Measurements from ENCODE around the gene FLRT3.

Gene FLRT3

DNA sequence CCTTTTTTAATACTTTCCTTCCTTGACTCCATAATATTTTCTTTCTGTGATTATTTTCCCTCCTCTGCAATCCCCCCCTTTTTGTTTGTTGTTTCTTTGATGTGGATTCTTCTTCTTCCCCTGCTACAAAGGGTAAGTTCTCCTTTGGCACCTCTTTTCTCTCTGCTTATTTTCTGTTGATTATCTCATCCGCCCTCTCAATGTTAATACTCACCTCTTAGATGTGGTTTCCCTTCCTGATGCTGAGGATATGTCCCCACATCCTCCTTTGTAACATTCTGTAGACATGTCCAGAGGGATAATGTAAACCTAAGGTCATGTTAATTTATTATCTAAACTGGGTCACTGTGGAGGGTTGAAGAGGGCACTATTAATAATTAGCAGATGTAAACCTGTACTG lies 17.7 kb downstream of the FLRT3 start:
- DNase-seq (ENCODE audit: low spot score): peak; percentile 71

DNA sequence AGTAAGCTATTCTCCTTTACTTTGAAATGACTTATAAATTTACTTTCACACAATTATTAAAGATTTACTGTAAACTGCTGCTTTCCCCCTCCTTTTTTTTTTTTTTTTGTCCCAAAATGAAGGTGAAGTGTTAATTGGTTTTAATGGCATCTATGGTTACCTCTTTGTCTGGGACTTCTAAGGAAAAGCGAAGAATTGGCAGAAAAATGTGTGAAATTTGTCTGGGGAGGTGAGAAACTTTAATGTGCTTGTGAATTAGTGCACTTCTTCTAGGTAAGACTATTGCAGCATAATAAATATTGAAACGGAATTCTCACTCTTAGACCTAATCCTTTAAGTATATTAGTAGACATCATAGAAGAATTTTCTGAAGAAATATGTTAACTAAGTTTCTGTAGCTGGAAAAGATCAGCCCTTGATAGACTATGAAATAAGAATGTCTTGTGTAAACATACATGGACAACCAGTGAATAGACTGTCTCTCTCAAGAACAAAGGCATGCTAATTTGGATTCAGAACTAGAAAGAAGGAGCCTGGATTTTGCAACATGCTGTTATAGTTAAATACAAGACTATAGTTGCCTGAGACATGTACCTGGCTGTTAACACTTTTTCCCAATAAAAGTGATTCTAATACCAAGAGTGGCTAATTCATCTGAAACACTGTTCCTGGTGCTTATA lies 23.9 kb downstream of the FLRT3 start:
- DNase-seq (ENCODE audit: low spot score): no peak

- DNase-seq (ENCODE audit: low spot score): no peak
These were observed 25.4 kb downstream of the FLRT3 start for GRCh38 chr20:14312001-14312400.

DNA sequence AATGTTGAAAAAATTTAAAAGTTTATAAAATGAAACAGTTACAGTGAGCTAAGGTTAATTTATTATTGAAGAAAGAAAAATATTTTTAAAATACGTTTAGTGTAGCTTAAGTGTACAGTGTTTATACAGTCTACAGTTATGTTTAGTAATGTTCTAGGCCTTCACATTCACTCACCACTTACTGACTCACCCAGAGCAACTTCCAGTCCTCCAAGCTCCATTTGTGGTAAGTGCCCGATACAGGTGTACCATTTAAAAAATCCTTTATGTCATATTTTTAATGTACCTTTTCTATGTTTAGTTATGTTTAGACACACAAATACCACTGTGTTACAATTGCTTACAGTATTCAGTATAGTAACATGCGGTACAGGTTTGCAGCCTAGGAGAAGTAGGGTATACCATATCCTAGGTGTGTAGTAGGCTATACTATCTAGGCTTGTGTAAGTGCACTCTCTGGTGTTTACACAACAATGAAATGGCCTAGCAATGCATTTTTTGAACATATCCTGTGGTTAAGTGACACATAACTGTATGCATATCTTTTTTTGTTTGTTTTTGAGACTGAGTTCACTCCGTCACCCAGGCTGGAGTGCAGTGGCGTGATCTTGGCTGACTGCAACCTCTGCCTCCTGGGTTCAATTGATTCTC lies 26.3 kb downstream of the FLRT3 start:
- no peak for DNase-seq (ENCODE audit: low spot score)

DNA sequence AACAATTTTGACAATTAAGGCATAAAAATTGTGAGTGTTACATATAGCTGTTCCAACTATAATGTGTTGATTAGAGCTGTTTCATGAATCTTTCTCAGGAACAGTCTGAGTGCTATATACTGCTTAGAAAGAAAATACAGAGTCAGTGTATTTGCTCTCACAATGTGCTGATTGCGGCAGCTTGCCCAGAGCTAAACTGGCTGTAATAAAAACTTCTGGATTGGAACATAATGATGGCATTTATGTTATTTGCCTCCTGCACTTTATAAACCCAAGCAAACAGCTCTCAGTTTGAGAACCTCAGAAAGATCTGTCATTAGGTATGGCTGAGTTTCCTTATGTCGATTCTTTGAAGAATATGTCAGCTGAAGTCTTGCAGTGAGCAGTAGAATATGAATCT lies 29.5 kb downstream of the FLRT3 start:
- DNase-seq (ENCODE audit: low spot score): no peak

DNA sequence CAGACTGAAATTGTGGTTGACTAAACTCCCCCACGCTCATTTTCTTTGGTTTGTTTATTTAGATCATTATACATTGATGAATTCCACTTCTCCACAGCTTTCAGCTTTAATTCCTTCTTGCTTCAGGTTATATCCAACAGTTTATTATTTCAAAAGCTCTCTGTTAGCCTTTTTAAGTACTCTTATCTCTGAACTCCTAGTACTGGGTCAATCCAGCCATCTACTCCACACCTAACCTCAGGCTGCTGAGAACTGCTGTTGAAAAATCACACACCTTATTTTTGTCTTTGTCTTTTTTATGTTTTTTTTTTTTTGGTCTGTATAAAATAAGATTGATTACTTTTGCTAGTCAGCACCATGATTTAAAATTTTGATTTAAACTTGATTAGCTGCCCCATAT lies 32.9 kb downstream of the FLRT3 start:
- no peak for DNase-seq (ENCODE audit: low spot score)

- DNase-seq (ENCODE audit: low spot score): no peak
These were observed 33.8 kb downstream of the FLRT3 start for GRCh38 chr20:14303651-14304050.

DNA sequence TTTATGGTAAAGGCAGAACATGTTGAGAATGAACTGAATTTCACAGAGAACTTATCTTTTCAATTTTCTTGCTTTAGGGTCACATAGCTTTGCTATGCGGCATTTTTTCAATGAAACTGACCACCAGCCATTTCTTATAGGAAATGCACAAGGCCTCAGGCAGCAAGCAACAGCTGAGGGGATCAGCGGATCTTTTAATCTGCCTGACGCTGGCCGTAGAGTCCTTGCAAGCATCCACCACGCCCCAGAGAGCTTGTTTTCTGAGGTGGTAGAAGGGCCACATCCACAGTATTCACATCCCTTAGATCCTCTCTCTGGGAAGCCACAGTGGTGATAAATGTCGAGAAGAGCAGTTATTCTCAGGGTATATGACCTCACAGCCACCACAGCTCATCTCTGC lies 34.3 kb downstream of the FLRT3 start:
- no peak for DNase-seq (ENCODE audit: low spot score)

GRCh38 chr20:14299831-14300230 lies 37.6 kb downstream of the FLRT3 start:
- no peak for DNase-seq (ENCODE audit: low spot score)

DNA sequence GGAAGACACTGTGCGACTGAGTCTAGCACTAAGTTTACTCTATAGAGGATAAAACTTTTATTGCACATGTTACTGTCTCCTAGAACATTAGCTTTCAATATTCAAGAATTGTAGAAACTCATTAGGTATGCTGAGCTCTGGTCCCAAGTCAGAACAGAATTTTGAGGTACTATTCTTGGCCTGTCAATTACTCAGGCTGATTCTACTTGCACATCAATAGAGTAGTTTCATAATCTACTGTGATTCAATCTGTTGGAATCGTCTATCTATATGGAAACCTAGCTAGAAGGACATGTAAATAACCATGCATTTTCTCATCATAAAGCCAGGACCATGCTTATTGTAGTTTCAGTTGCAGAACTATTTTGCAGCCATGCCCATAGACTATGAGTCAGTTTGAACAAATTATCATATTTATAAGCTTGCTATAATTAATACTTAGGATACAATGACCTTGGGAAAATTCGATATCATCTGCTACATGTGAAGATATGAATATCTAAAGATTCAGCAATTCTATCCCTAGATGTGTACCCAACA lies 41.6 kb downstream of the FLRT3 start:
- DNase-seq (ENCODE audit: low spot score): no peak

GRCh38 chr20:14295238-14295637 lies 42.2 kb downstream of the FLRT3 start:
- no peak for DNase-seq (ENCODE audit: low spot score)

DNA sequence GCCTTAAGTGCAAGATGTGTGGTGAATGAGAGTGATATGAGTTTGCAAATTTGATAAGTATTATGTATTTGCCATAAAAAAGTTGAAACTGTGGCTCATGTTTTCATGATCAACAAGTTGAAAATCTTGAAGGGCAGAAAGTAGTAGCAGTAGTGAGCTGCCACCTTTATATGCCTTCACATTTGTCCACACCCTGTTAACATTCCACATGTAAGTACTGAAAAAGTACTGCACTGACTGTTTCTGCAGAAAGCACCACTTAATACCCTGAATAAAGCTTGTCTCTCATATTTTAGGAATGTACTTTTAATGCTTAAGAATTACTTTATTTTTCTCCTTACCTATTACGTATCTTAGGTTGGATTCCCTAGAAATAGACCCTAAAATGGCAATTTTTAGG lies 45.9 kb downstream of the FLRT3 start:
- DNase-seq (ENCODE audit: low spot score): no peak

- peak; percentile 8 for DNase-seq (ENCODE audit: low spot score)
These were observed 48.8 kb downstream of the FLRT3 start for GRCh38 chr20:14288341-14289330.

DNA sequence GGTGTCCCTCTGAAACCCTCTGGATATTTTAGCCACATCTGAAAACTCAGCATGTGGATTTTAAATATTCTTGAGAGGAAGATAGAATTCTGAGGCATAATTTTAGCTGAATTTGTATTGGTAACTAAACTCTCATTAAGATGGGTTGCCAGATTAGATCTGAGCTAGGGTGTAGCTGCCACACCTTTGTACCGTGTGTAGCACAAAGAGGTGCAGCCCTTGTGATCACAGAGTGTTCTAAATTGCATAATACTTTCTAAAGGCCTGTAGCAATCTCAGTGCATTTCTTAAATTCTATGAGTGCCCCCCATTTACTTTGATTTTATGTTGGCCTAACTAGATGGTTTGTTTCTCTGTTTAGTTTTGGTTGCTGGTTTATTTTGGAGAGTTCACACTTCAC lies 53.0 kb downstream of the FLRT3 start:
- DNase-seq (ENCODE audit: low spot score): no peak

GRCh38 chr20:14282140-14282539 lies 55.3 kb downstream of the FLRT3 start:
- DNase-seq (ENCODE audit: low spot score): no peak

Data from SW480 (cell line).